ENCODE data around the gene ESPN.

DNA sequence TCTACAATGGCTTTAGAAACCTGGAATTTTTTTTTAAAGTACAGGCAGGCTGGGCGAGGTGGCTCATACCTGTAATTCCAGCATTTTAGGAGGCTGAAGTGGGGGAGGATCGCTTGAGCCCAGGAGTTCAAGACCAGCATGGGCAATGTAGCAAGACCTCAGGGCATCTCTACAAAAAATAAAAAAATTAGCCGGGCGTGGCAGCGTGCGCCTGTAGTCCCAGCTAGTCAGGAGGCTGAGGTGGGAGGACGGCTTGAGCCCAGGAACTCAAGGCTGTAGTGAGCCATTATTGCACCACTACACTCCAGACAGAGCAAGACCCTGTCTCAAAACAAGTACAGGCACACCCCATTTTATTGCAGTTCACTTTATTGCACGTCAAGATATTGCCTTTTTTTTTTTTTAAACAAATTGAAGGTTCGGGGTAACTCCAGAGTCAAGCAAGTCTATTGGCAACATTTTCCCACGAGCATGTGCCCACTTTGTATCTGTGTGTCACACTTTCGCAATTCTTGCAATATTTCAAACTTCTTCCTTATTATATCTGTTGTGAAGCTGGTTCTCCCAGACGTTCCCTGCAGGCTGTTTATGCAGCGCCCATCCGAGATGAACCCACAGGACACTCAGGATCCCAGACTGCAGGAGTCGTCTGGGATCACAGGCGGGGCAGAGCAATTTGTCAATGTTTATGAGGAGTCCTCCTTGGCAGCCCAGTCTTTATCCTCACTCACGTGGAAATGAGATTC, 9.5 kb upstream of the ESPN start:
- TF ChIP-seq, protein P1, sequence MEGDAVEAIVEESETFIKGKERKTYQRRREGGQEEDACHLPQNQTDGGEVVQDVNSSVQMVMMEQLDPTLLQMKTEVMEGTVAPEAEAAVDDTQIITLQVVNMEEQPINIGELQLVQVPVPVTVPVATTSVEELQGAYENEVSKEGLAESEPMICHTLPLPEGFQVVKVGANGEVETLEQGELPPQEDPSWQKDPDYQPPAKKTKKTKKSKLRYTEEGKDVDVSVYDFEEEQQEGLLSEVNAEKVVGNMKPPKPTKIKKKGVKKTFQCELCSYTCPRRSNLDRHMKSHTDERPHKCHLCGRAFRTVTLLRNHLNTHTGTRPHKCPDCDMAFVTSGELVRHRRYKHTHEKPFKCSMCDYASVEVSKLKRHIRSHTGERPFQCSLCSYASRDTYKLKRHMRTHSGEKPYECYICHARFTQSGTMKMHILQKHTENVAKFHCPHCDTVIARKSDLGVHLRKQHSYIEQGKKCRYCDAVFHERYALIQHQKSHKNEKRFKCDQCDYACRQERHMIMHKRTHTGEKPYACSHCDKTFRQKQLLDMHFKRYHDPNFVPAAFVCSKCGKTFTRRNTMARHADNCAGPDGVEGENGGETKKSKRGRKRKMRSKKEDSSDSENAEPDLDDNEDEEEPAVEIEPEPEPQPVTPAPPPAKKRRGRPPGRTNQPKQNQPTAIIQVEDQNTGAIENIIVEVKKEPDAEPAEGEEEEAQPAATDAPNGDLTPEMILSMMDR (IDR thresholded peaks at IDR 0.05), result no peak
- no peak for TF ChIP-seq REST (IDR thresholded peaks at IDR 0.05; ENCODE audit: insufficient read depth in 1 of 2, low read depth in 2 of 2, low read length in 1 of 2)
- TF ChIP-seq POLR2AphosphoS5 (IDR thresholded peaks at IDR 0.05; ENCODE audit: low read depth, low read length), result no peak

Measured in Panc1 (cell line).